WI38 (cell line): ENCODE measurements around the gene WDR31.
"Not testable (repeated sequence)": the region's sequence is repeated elsewhere in the genome, so short reads cannot be mapped to it uniquely, and the experiment has no call there.

Experiments used
- H3K4me3 ChIP-seq: 2 replicates; pipeline ENCODE4 v1.5.1; 2011; ENCODE audit warnings: low read depth, mild to moderate bottlenecking, control low read depth, low read length
- CTCF ChIP-seq: IDR thresholded peaks from 2 replicates; pipeline ENCODE4 v1.5.1; 2012; ENCODE audit warnings: low read depth, mild to moderate bottlenecking, control low read depth, low read length

WDR31 gene

GRCh38 chr9:113372059-113372458, 32.0 kb upstream of the WDR31 start:
- TF ChIP-seq CTCF: no peak
- no peak overlapping the region for H3K4me3 ChIP-seq

- no peak overlapping the region for H3K4me3 ChIP-seq
- no peak for TF ChIP-seq CTCF
These were observed 30.8 kb upstream of the WDR31 start for GRCh38 chr9:113370806-113371325.

- TF ChIP-seq CTCF: no peak
- no peak overlapping the region for H3K4me3 ChIP-seq
These were observed 29.7 kb upstream of the WDR31 start for GRCh38 chr9:113369855-113370140.

GRCh38 chr9:113368982-113369854, 29.1 kb upstream of the WDR31 start:
- no peak for TF ChIP-seq CTCF
- no peak overlapping the region for H3K4me3 ChIP-seq

- no peak for TF ChIP-seq CTCF
- no peak overlapping the region for H3K4me3 ChIP-seq
These were observed 28.4 kb upstream of the WDR31 start for GRCh38 chr9:113368348-113368981.

GRCh38 chr9:113365652-113366051, 25.6 kb upstream of the WDR31 start:
- H3K4me3 ChIP-seq: not testable (repeated sequence)

GRCh38 chr9:113364951-113365350, 24.9 kb upstream of the WDR31 start:
- H3K4me3 ChIP-seq: no peak overlapping the region

More at GRCh38 chr9:113364951-113365350, 24.9 kb upstream of the WDR31 start:
- TF ChIP-seq CTCF: no peak
